Activated CD8-positive, alpha-beta memory T cell treated with anti-CD3 and anti-CD28 coated beads for 48 hours (primary cell): Measurements from ENCODE around the gene ZCRB1.
"Not testable (repeated sequence)": the region's sequence is repeated elsewhere in the genome, so short reads cannot be mapped to it uniquely, and the experiment has no call there.

ENCODE experiments used
- DNase-seq, 3 experiments: peaks; one replicate each; pipeline ENCODE4 v3.0.0-alpha.2; 2020; ENCODE audit warnings: low read depth in 2 of 3, low spot score in 2 of 3

ZCRB1 gene

GRCh38 chr12:42330097-42330496, 4.2 kb upstream of the ZCRB1 start:
- not testable (repeated sequence) for DNase-seq

GRCh38 chr12:42327227-42327590, 1.3 kb upstream of the ZCRB1 start:
- no peak for DNase-seq

- no peak for DNase-seq
Observed at GRCh38 chr12:42326541-42327226, 790 bp upstream of the ZCRB1 start.

- no peak for DNase-seq
Observed at GRCh38 chr12:42325326-42325652, 605 bp downstream of the ZCRB1 start.

GRCh38 chr12:42323856-42324255, 2.0 kb downstream of the ZCRB1 start:
- no peak for DNase-seq

GRCh38 chr12:42322567-42322966, 3.3 kb downstream of the ZCRB1 start:
- no peak for DNase-seq

GRCh38 chr12:42320796-42321195, 5.1 kb downstream of the ZCRB1 start:
- DNase-seq: no peak

GRCh38 chr12:42315108-42315507, 10.8 kb downstream of the ZCRB1 start:
- DNase-seq: no peak

- no peak for DNase-seq
Observed at GRCh38 chr12:42309996-42310395, 15.9 kb downstream of the ZCRB1 start.

GRCh38 chr12:42308390-42308789, 17.5 kb downstream of the ZCRB1 start:
- no peak for DNase-seq

GRCh38 chr12:42306297-42306696, 19.6 kb downstream of the ZCRB1 start:
- DNase-seq: no peak

GRCh38 chr12:42299392-42300308, 26.2 kb downstream of the ZCRB1 start:
- peak; percentile 22 to 30 (median 25) for DNase-seq

- DNase-seq: no peak
Observed at GRCh38 chr12:42298887-42299286, 27.0 kb downstream of the ZCRB1 start.

GRCh38 chr12:42296503-42297109, 29.3 kb downstream of the ZCRB1 start:
- no peak for DNase-seq

- no peak for DNase-seq
Observed at GRCh38 chr12:42291680-42292079, 34.2 kb downstream of the ZCRB1 start.

- DNase-seq: no peak
Observed at GRCh38 chr12:42288544-42288943, 37.4 kb downstream of the ZCRB1 start.

GRCh38 chr12:42286741-42287140, 39.2 kb downstream of the ZCRB1 start:
- DNase-seq: no peak

GRCh38 chr12:42285431-42285830, 40.5 kb downstream of the ZCRB1 start:
- no peak for DNase-seq

- no peak for DNase-seq
Observed at GRCh38 chr12:42284876-42285275, 41.0 kb downstream of the ZCRB1 start.

GRCh38 chr12:42284157-42284556, 41.7 kb downstream of the ZCRB1 start:
- DNase-seq: no peak

GRCh38 chr12:42283739-42284138, 42.2 kb downstream of the ZCRB1 start:
- DNase-seq: no peak

GRCh38 chr12:42282294-42282693, 43.6 kb downstream of the ZCRB1 start:
- no peak for DNase-seq
